SK-N-SH treated with all-trans-retinoic acid at 6 μM for 48 hours (cell line): Measurements from ENCODE around the gene DCTN2.

Experiments used
- ARNTL ChIP-seq: fragments of 450-650 bp; formaldehyde crosslinking; IDR thresholded peaks from 2 replicates; pipeline ENCODE4 v1.5.0; 2020; ENCODE audit warnings: low read depth, mild to moderate bottlenecking, moderate library complexity, borderline replicate concordance
- CSDC2 ChIP-seq: fragments of 250-450 bp; sonication (Bioruptor Pico); IDR thresholded peaks from 2 replicates; pipeline ENCODE4 v1.5.0; 2020; ENCODE audit warnings: mild to moderate bottlenecking, moderate library complexity
- ESRRG ChIP-seq: fragments of 250-450 bp; sonication (Bioruptor Pico); IDR thresholded peaks from 2 replicates; pipeline ENCODE4 v1.6.1; 2021; ENCODE audit warnings: mild to moderate bottlenecking
- GLIS3 ChIP-seq: fragments of 250-450 bp; sonication (Bioruptor Pico); IDR thresholded peaks from 2 replicates; pipeline ENCODE4 v1.5.0; 2020; ENCODE audit warnings: mild to moderate bottlenecking, moderate library complexity
- ISL1 ChIP-seq: fragments of 250-450 bp; sonication (Bioruptor Pico); IDR thresholded peaks from 2 replicates; pipeline ENCODE4 v2.1.2; 2022; ENCODE audit warnings: mild to moderate bottlenecking, moderate library complexity
- PPARA ChIP-seq: fragments of 250-450 bp; sonication (Bioruptor Pico); IDR thresholded peaks from 2 replicates; pipeline ENCODE4 v1.5.0; 2020; ENCODE audit warnings: mild to moderate bottlenecking, borderline replicate concordance
- RARB ChIP-seq: fragments of 250-450 bp; sonication (Bioruptor Pico); IDR thresholded peaks from 2 replicates; pipeline ENCODE4 v1.8.0; 2021; ENCODE audit warnings: mild to moderate bottlenecking, moderate library complexity
- TOX ChIP-seq: fragments of 250-450 bp; sonication (Bioruptor Pico); IDR thresholded peaks from 2 replicates; pipeline ENCODE4 v1.8.0; 2021; ENCODE audit warnings: mild to moderate bottlenecking, moderate library complexity, borderline replicate concordance
- ZFP3 ChIP-seq: fragments of 250-450 bp; sonication (Bioruptor Pico); IDR thresholded peaks from 2 replicates; pipeline ENCODE4 v1.5.0; 2020; ENCODE audit warnings: mild to moderate bottlenecking, moderate library complexity
- ZFP30 ChIP-seq: fragments of 450-650 bp; formaldehyde crosslinking; IDR thresholded peaks from 2 replicates; pipeline ENCODE4 v1.5.0; 2022; ENCODE audit warnings: mild to moderate bottlenecking, moderate library complexity
- ZNF565 ChIP-seq: fragments of 450-650 bp; formaldehyde crosslinking; conservative IDR thresholded peaks from 2 replicates; pipeline ENCODE4 v1.5.0; 2020; ENCODE audit warnings: low read depth, mild to moderate bottlenecking, moderate library complexity
- ZNF70 ChIP-seq: fragments of 450-650 bp; formaldehyde crosslinking; IDR thresholded peaks from 2 replicates; pipeline ENCODE4 v1.5.0; 2020; ENCODE audit warnings: mild to moderate bottlenecking, moderate library complexity
- TF ChIP-seq, protein P1 (sequence below): fragments of 250-450 bp; sonication (Bioruptor Pico); IDR thresholded peaks from 2 replicates; pipeline ENCODE4 v1.8.0; 2020; ENCODE audit warnings: mild to moderate bottlenecking, moderate library complexity, borderline replicate concordance
- TF ChIP-seq, protein P2 (sequence below): fragments of 250-450 bp; sonication (Bioruptor Pico); IDR thresholded peaks from 2 replicates; pipeline ENCODE4 v1.8.0; 2021; ENCODE audit warnings: low read depth, mild to moderate bottlenecking, moderate library complexity, borderline replicate concordance

DNA sequence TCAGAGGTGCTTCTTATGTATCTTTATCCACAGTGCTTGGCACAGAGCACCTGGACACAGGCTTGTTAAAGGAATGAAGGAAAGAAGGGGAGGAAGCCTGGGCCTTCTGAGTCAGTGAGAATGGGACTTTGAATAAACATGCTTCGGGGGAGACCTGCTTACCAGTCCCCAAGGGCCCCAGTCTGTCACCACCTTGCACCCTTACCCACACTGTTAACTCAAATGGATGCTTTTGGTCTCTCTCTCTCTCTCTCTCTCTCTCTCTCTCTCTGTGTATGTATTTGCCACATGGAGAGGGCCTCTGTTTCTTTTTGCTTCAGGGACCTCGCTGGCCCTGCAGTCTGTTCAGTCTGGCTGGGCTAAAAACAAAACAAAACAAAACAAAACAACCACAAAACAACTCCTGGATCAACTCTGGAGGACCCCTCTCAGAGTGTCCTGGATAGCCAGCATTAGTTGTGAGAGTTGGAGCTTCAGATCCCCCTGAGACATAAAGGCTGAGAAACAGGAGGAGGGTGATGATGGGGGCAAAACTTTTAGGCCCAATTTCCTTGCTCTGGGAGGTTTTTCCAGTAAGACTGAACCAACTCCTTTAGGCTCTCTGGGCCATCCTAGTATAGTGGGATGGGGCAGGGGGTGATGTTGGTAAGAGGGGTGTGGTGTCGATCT is 4.8 kb upstream of the DCTN2 start:
- TF ChIP-seq, protein P1, sequence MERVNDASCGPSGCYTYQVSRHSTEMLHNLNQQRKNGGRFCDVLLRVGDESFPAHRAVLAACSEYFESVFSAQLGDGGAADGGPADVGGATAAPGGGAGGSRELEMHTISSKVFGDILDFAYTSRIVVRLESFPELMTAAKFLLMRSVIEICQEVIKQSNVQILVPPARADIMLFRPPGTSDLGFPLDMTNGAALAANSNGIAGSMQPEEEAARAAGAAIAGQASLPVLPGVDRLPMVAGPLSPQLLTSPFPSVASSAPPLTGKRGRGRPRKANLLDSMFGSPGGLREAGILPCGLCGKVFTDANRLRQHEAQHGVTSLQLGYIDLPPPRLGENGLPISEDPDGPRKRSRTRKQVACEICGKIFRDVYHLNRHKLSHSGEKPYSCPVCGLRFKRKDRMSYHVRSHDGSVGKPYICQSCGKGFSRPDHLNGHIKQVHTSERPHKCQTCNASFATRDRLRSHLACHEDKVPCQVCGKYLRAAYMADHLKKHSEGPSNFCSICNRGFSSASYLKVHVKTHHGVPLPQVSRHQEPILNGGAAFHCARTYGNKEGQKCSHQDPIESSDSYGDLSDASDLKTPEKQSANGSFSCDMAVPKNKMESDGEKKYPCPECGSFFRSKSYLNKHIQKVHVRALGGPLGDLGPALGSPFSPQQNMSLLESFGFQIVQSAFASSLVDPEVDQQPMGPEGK (CRISPR knock-in tag) = no peak
- TF ChIP-seq PPARA (CRISPR knock-in tag) (no peak), ESRRG (CRISPR knock-in tag) (no peak), ISL1 (CRISPR knock-in tag) (no peak), ZFP30 (no peak), ZFP3 (no peak), ARNTL (no peak), ZNF565 (CRISPR knock-in tag) (no peak), ZNF70 (CRISPR knock-in tag) (no peak), TOX (CRISPR knock-in tag) (no peak), CSDC2 (CRISPR knock-in tag) (no peak), GLIS3 (CRISPR knock-in tag) (no peak), RARB (CRISPR knock-in tag) (no peak)
- TF ChIP-seq, protein P2, sequence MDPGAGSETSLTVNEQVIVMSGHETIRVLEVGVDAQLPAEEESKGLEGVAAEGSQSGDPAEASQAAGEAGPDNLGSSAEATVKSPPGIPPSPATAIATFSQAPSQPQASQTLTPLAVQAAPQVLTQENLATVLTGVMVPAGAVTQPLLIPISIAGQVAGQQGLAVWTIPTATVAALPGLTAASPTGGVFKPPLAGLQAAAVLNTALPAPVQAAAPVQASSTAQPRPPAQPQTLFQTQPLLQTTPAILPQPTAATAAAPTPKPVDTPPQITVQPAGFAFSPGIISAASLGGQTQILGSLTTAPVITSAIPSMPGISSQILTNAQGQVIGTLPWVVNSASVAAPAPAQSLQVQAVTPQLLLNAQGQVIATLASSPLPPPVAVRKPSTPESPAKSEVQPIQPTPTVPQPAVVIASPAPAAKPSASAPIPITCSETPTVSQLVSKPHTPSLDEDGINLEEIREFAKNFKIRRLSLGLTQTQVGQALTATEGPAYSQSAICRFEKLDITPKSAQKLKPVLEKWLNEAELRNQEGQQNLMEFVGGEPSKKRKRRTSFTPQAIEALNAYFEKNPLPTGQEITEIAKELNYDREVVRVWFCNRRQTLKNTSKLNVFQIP (CRISPR knock-in tag) = no peak
